ENCODE results near the gene RAB39A. TPM values are rescaled to one million over a fixed set of nuclear protein-coding genes. Genes with fewer than 3 reads are reported as not detected.
"Not testable (repeated sequence)": the region's sequence is repeated elsewhere in the genome, so short reads cannot be mapped to it uniquely, and the experiment has no call there.

The RAB39A gene
- total RNA-seq, 1 donor from 2014 or later: 1.7 TPM

- Histone ChIP-seq H3K4me3 (no peak overlapping the region), H3K27me3 (no peaks in the 10 kb centered on the region)
- intact Hi-C loops (cut with DNase I): no loop called here
These were observed 13.0 kb upstream of the RAB39A start for GRCh38 chr11:107915229-107915628.

GRCh38 chr11:107916671-107917241 lies 11.5 kb upstream of the RAB39A start:
- Histone ChIP-seq H3K4me1 (no peaks in the 10 kb centered on the region), H3K27me3 (no peaks in the 10 kb centered on the region), H3K36me3 (no peaks in the 10 kb centered on the region), H3K9me3 (no peaks in the 10 kb centered on the region), H3K4me3 (no peak overlapping the region), H3K27ac (no peak overlapping the region)
- DNase-seq (ENCODE audit: extremely low spot score in 2 of 2): no peak
- intact Hi-C loops (cut with DNase I): no loop called here
- TF ChIP-seq POLR2A (IDR thresholded peaks at IDR 0.05) (no peak), CTCF (IDR thresholded peaks at IDR 0.05) (no peak), POLR2AphosphoS5 (IDR thresholded peaks at IDR 0.05; ENCODE audit: insufficient read depth in 1 of 2, low read depth in 1 of 2) (no peak)

More at GRCh38 chr11:107915229-107915628, 13.0 kb upstream of the RAB39A start:
- Histone ChIP-seq H3K27ac (no peak overlapping the region), H3K9me3 (no peaks in the 10 kb centered on the region), H3K4me1 (no peaks in the 10 kb centered on the region), H3K36me3 (no peaks in the 10 kb centered on the region)
- TF ChIP-seq POLR2AphosphoS5 (IDR thresholded peaks at IDR 0.05; ENCODE audit: insufficient read depth in 1 of 2, low read depth in 1 of 2) (no peak), POLR2A (IDR thresholded peaks at IDR 0.05) (no peak), CTCF (IDR thresholded peaks at IDR 0.05) (no peak)
- DNase-seq (ENCODE audit: extremely low spot score in 2 of 2): no peak

DNA sequence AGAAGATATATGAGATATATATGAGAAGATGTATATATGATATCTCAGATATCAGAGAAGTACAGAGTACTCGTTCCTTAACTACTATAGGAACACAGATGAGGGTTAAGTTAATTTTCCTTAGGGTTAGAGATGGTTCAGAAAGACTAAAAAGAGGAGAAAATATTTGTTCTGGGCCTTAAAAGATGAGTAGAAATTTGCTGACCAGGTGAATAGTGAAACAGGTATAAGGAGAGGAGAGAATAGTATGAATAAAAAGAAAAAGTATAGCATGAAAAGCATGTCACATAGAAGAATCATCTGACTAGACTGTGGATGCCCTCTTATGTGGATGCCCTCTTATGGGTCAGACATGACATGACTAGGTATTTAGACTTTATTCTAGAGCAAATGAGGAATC lies 6.3 kb upstream of the RAB39A start:
- H3K36me3 ChIP-seq: no peaks in the 10 kb centered on the region
- no peak overlapping the region for H3K27ac ChIP-seq
- intact Hi-C loops (cut with DNase I): no loop called here
- TF ChIP-seq CTCF (IDR thresholded peaks at IDR 0.05) (no peak), POLR2AphosphoS5 (IDR thresholded peaks at IDR 0.05; ENCODE audit: insufficient read depth in 1 of 2, low read depth in 1 of 2) (no peak), POLR2A (IDR thresholded peaks at IDR 0.05) (no peak)
- no peak overlapping the region for H3K4me3 ChIP-seq
- no peaks in the 10 kb centered on the region for H3K27me3 ChIP-seq
- no peaks in the 10 kb centered on the region for H3K4me1 ChIP-seq
- H3K9me3 ChIP-seq: no peaks in the 10 kb centered on the region
- DNase-seq (ENCODE audit: extremely low spot score in 2 of 2): no peak

DNA sequence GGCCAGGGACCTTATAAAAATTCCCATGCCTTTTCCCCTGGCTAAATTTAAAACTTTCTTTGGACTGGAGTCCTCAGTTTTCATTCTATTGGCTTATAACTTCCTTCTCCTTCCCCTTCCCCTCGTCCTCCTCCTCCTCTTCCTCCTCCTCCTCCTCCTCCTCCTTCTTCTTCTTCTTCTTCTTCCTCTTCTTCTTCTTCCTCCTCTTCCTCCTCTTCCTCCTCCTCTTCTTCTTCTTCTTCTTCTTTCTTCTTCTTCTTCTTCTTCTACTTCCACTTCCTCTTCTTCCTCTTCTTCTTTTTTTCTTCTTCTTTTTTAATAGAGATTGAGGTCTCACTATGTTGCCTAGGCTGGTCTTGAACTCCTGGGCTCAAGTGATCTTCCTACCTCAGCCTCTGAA lies 4.7 kb upstream of the RAB39A start:
- H3K4me3 ChIP-seq; H3K27me3 ChIP-seq; H3K9me3 ChIP-seq; H3K36me3 ChIP-seq; H3K27ac ChIP-seq; DNase-seq (ENCODE audit: extremely low spot score in 2 of 2); H3K4me1 ChIP-seq; intact Hi-C loops (cut with DNase I): not testable (repeated sequence)

DNA sequence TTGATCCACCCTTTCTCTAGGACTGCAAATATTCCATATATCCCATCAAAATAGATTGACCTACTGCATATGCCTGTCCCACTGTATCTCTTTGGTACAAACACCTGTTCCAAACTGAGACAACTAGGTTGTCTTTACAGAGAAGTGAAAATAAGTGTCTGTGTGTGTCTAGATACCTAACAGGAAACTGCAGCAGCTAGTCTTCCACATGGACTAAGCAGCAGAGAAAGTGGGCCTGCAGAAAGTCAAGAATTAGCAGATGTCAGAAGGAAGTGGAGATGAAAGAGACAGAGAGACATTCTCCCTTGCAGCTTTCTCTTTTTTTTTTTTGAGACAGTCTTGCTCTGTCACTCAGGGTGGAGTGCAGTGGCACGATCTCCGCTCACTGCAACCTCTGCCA lies 3.9 kb upstream of the RAB39A start:
- Histone ChIP-seq H3K27ac (no peak overlapping the region), H3K36me3 (no peaks in the 10 kb centered on the region)
- TF ChIP-seq POLR2AphosphoS5 (IDR thresholded peaks at IDR 0.05; ENCODE audit: insufficient read depth in 1 of 2, low read depth in 1 of 2): no peak
- no peak for TF ChIP-seq POLR2A (IDR thresholded peaks at IDR 0.05)
- no peak for TF ChIP-seq CTCF (IDR thresholded peaks at IDR 0.05)

More for the DNA sequence above, 3.9 kb upstream of the RAB39A start:
- Histone ChIP-seq H3K4me1 (peaks cover 10% of the 10 kb centered on the region), H3K9me3 (no peaks in the 10 kb centered on the region), H3K4me3 (no peak overlapping the region), H3K27me3 (no peaks in the 10 kb centered on the region)
- no peak for DNase-seq (ENCODE audit: extremely low spot score in 2 of 2)
- intact Hi-C loops (cut with DNase I): no loop called here
